B cell (primary cell): Measurements from ENCODE around the gene VPS41. TPM values are rescaled to one million over a fixed set of nuclear protein-coding genes. Genes with fewer than 3 reads are reported as not detected.

Source experiments
- ATAC-seq: fragments of 200-7000 bp; cut with Tn5 transposase; one replicate; pipeline ENCODE4 v1.10.0; 2021; ENCODE audit warnings: low read depth, mild to moderate bottlenecking, moderate number of reproducible peaks, moderate library complexity
- CTCF ChIA-PET: fragments of 350-600 bp; sonication (Branson Sonifier 250); formaldehyde crosslinking; loops from one replicate; lab custom pipeline; 2021; ENCODE audit warnings: antibody characterized with exemption, inconsistent platforms; lab: Charles Lee
- POLR2A ChIA-PET: fragments of 350-600 bp; sonication (Branson Sonifier 250); formaldehyde crosslinking; loops from one replicate; lab custom pipeline; 2021; ENCODE audit warnings: antibody characterized with exemption; lab: Charles Lee
- DNase-seq: peaks from one replicate; pipeline ENCODE4 v3.0.0; 2013
- H2AFZ ChIP-seq: 2 replicates; pipeline ENCODE4 v1.6.1; 2012; ENCODE audit warnings: mild to moderate bottlenecking, low read depth, low read length; ENCODE audit not compliant: insufficient read depth, poor library complexity, severe bottlenecking
- H3K27ac ChIP-seq, 2 donors: 1 replicate in 1 of 2; 2 replicates in 1 of 2; pipeline ENCODE4 v1.5.1; 2012 to 2013; ENCODE audit warnings: low read length in 2 of 2, mild to moderate bottlenecking in 2 of 2, moderate library complexity in 1 of 2
- H3K27me3 ChIP-seq, 4 experiments: fragments of 200-600 bp in 1 of 4; sonication (generic) in 1 of 4; replicated peaks in 1 of 4; 1 replicate in 2 of 4; 2 replicates in 2 of 4; pipeline versions ENCODE4 v1.6.1 to v1.7.0; 2013 to 2016; ENCODE audit warnings: low read length in 3 of 4, mild to moderate bottlenecking in 2 of 4, mixed read lengths in 1 of 4, moderate library complexity in 1 of 4; ENCODE audit not compliant: insufficient read depth in 4 of 4, control insufficient read depth in 3 of 4; ENCODE audit errors: control extremely low read depth in 1 of 4
- H3K36me3 ChIP-seq, 2 experiments: replicated peaks in 1 of 2; 1 replicate in 1 of 2; 2 replicates in 1 of 2; pipeline versions ENCODE4 v1.6.1 to v1.7.1; 2013; ENCODE audit warnings: low read length in 1 of 2; ENCODE audit not compliant: insufficient read depth in 2 of 2, control insufficient read depth in 1 of 2; ENCODE audit errors: control extremely low read depth in 1 of 2, extremely low read depth in 1 of 2
- H3K4me1 ChIP-seq, 2 donors: fragments of 200-600 bp in 1 of 2; sonication (generic) in 1 of 2; 1 replicate in 1 of 2; 2 replicates in 1 of 2; pipeline versions ENCODE4 v1.5.1 to v1.6.1; 2013 to 2017; ENCODE audit warnings: low read length in 2 of 2; ENCODE audit not compliant: control insufficient read depth in 2 of 2, insufficient read depth in 2 of 2
- H3K4me2 ChIP-seq: replicated peaks from 2 replicates; pipeline ENCODE3; 2012; ENCODE audit warnings: mild to moderate bottlenecking, low read depth, low read length; ENCODE audit not compliant: poor library complexity, severe bottlenecking
- H3K4me3 ChIP-seq, 5 experiments: fragments of 200-600 bp in 1 of 5; sonication (generic) in 1 of 5; 1 replicate in 3 of 5; 2 replicates in 2 of 5; pipeline versions ENCODE4 v1.5.1 to v1.7.0; 2011 to 2016; ENCODE audit warnings: low read length in 4 of 5, mild to moderate bottlenecking in 4 of 5, low read depth in 2 of 5, control low read depth in 1 of 5, moderate library complexity in 1 of 5; ENCODE audit not compliant: insufficient read depth in 1 of 5; ENCODE audit errors: control extremely low read depth in 1 of 5, extremely low read depth in 1 of 5
- H3K79me2 ChIP-seq: fragments of 200-600 bp; sonication (generic); one replicate; pipeline ENCODE4 v1.6.0; 2016; ENCODE audit warnings: low read length; ENCODE audit not compliant: control insufficient read depth, insufficient read depth
- H3K9ac ChIP-seq: fragments of 200-600 bp; sonication (generic); 2 replicates; pipeline ENCODE4 v1.6.1; 2017; ENCODE audit warnings: mild to moderate bottlenecking, low read length, moderate library complexity
- H3K9me3 ChIP-seq, 3 donors: one replicate each; pipeline versions ENCODE4 v1.6.1 to v1.7.1; 2013; ENCODE audit warnings: low read length in 2 of 3; ENCODE audit not compliant: control insufficient read depth in 2 of 3, insufficient read depth in 1 of 3; ENCODE audit errors: control extremely low read depth in 1 of 3
- H4K20me1 ChIP-seq: 2 replicates; pipeline ENCODE4 v1.6.0; 2012; ENCODE audit warnings: mild to moderate bottlenecking, low read length; ENCODE audit not compliant: insufficient read depth, control insufficient read depth, poor library complexity, severe bottlenecking
- H3K27ac Mint-ChIP-seq: one replicate; pipeline ENCODE4 v1.8.0; 2021; ENCODE audit warnings: mixed read lengths
- H3K27me3 Mint-ChIP-seq: one replicate; pipeline ENCODE4 v1.8.0; 2021; ENCODE audit warnings: mixed read lengths
- H3K4me1 Mint-ChIP-seq: one replicate; pipeline ENCODE4 v1.8.0; 2021; ENCODE audit warnings: mixed read lengths
- H3K4me3 Mint-ChIP-seq: one replicate; pipeline ENCODE4 v1.8.0; 2021; ENCODE audit warnings: mixed read lengths
- H3K9me3 Mint-ChIP-seq: one replicate; pipeline ENCODE4 v1.8.0; 2022; ENCODE audit warnings: mixed read lengths; ENCODE audit not compliant: insufficient read depth
- CTCF ChIP-seq: fragments of 200-600 bp; IDR thresholded peaks from one replicate; pipeline ENCODE4 v1.8.0; 2022; ENCODE audit warnings: antibody characterized with exemption, mild to moderate bottlenecking
- EZH2 ChIP-seq: IDR thresholded peaks from 2 replicates; pipeline ENCODE4 v1.6.1; 2012; ENCODE audit warnings: borderline replicate concordance, low read depth, mild to moderate bottlenecking, moderate library complexity, low read length; ENCODE audit not compliant: insufficient read depth, poor library complexity, severe bottlenecking
- WGBS: methylation state at CpG from one replicate; pipeline ENCODE4 v1.1.5; 2013; ENCODE audit warnings: missing lambda C conversion rate; ENCODE audit not compliant: insufficient coverage; 5-methylcytosine and 5-hydroxymethylcytosine counted together
- intact Hi-C: fragments of 100-400 bp; cut with micrococcal nuclease; formaldehyde crosslinking; loops from one replicate; pipeline ENCODE4 v1.10.0; 2022
- polyA plus RNA-seq: library from polyadenylated mRNA; depleted of rRNA; stranded (reverse); fragments of >200 nt; gene quantifications from 2 replicates; pipeline ENCODE4 v1.2.3, GENCODE V29; 2012
- total RNA-seq, 2 donors: library from RNA; stranded (reverse); fragments of 120-200 nt in 1 of 2; gene quantifications; 1 replicate in 1 of 2; 2 replicates in 1 of 2; pipeline versions ENCODE4 v1.2.3 to v1.2.4, GENCODE V29; 2013 to 2022

The VPS41 gene
- total and polyA plus RNA-seq, 2 donors (not counting 1 experiment from before 2014, with no cell fraction given) = 9.3 to 114 TPM

- ATAC-seq (no peak), DNase-seq (no peak)
- no peak overlapping the region for H3K4me3 Mint-ChIP-seq
- H3K9ac ChIP-seq = no peak overlapping the region
- CTCF ChIA-PET = no interaction called here
- TF ChIP-seq EZH2 (no peak), CTCF (no peak)
- H3K36me3 ChIP-seq = peaks cover 0 to 15% of the 10 kb centered on the region in 2 experiments
- H3K4me3 ChIP-seq = no peak overlapping the region
- POLR2A ChIA-PET = no interaction called here
- no peaks in the 10 kb centered on the region for H3K79me2 ChIP-seq
- H2AFZ ChIP-seq = no peak overlapping the region
- H3K27ac Mint-ChIP-seq = no peak overlapping the region
- H4K20me1 ChIP-seq = no peaks in the 10 kb centered on the region
- no peaks in the 10 kb centered on the region for H3K9me3 ChIP-seq
- no peaks in the 10 kb centered on the region for H3K9me3 Mint-ChIP-seq
- no peak overlapping the region for H3K4me2 ChIP-seq
- no peaks in the 10 kb centered on the region for H3K27me3 Mint-ChIP-seq
- intact Hi-C loops = no loop called here
- no peak overlapping the region for H3K27ac ChIP-seq
- H3K4me1 Mint-ChIP-seq = peaks cover 7% of the 10 kb centered on the region
- peaks cover 2 to 4% of the 10 kb centered on the region in 2 donors for H3K4me1 ChIP-seq
- H3K27me3 ChIP-seq = no peaks in the 10 kb centered on the region
Observed at GRCh38 chr7:38781991-38782390, 127.0 kb downstream of the VPS41 start.

- ChIA-PET CTCF (no interaction called here), POLR2A (no interaction called here)
- Mint-ChIP-seq H3K4me3 (no peak overlapping the region), H3K9me3 (no peaks in the 10 kb centered on the region), H3K4me1 (no peaks in the 10 kb centered on the region), H3K27ac (no peak overlapping the region), H3K27me3 (no peaks in the 10 kb centered on the region)
- Histone ChIP-seq H3K9me3 (no peaks in the 10 kb centered on the region), H3K9ac (no peak overlapping the region), H3K4me2 (no peak overlapping the region), H3K4me3 (no peak overlapping the region), H3K79me2 (no peaks in the 10 kb centered on the region), H3K27ac (no peak overlapping the region), H3K4me1 (no peaks in the 10 kb centered on the region), H4K20me1 (no peaks in the 10 kb centered on the region), H3K27me3 (no peaks in the 10 kb centered on the region), H2AFZ (no peak overlapping the region), H3K36me3 (peaks cover 0 to 48% of the 10 kb centered on the region in 2 experiments)
- intact Hi-C loops = no loop called here
- ATAC-seq = no peak
- TF ChIP-seq EZH2 = no peak
- no peak for TF ChIP-seq CTCF
- no CpG with 5 or more reads among the region's 1 CpG for WGBS
- DNase-seq = no peak
Observed at GRCh38 chr7:38777609-38778008, 131.4 kb downstream of the VPS41 start.
